ENCODE data around the gene NARF.

- TF ChIP-seq EP300 (IDR thresholded peaks at IDR 0.05; ENCODE audit: borderline replicate concordance in 1 of 2, low read depth in 2 of 2, low read length in 2 of 2) (no peak), RFX5 (IDR thresholded peaks at IDR 0.05; ENCODE audit: borderline replicate concordance, low read depth, low read length) (no peak), BRCA1 (IDR thresholded peaks at IDR 0.05; ENCODE audit: low read depth, low read length) (no peak), POLR2AphosphoS5 (IDR thresholded peaks at IDR 0.05; ENCODE audit: low read depth, low read length) (no peak), CTCF (IDR thresholded peaks at IDR 0.05; ENCODE audit: control extremely low read depth in 1 of 3, insufficient read depth in 1 of 3, low read depth in 1 of 3, low read length in 3 of 3) (no peak), POLR2A (IDR thresholded peaks at IDR 0.05; ENCODE audit: control extremely low read depth in 1 of 2, low read depth in 2 of 2, low read length in 2 of 2) (no peak), JUND (IDR thresholded peaks at IDR 0.05; ENCODE audit: low read length) (no peak)
Observed at GRCh38 chr17:82410014-82410716, 48.4 kb upstream of the NARF start.
